SK-N-SH treated with all-trans-retinoic acid at 6 μM for 48 hours (cell line): ENCODE measurements around the gene RNF144A.
"Not testable (repeated sequence)": the region's sequence is repeated elsewhere in the genome, so short reads cannot be mapped to it uniquely, and the experiment has no call there.

Experiments
- ATAC-seq: fragments of 200-7000 bp; cut with Tn5 transposase; 3 replicates; pipeline ENCODE4 v1.9.1; 2020; ENCODE audit warnings: mild to moderate bottlenecking, moderate library complexity
- ARNTL ChIP-seq: fragments of 450-650 bp; formaldehyde crosslinking; IDR thresholded peaks from 2 replicates; pipeline ENCODE4 v1.5.0; 2020; ENCODE audit warnings: low read depth, mild to moderate bottlenecking, moderate library complexity, borderline replicate concordance
- BACH2 ChIP-seq: fragments of 250-450 bp; sonication (Bioruptor Pico); IDR thresholded peaks from 2 replicates; pipeline ENCODE4 v1.9.0; 2021; ENCODE audit warnings: mild to moderate bottlenecking, borderline replicate concordance
- CSDC2 ChIP-seq: fragments of 250-450 bp; sonication (Bioruptor Pico); IDR thresholded peaks from 2 replicates; pipeline ENCODE4 v1.5.0; 2020; ENCODE audit warnings: mild to moderate bottlenecking, moderate library complexity
- CSRNP3 ChIP-seq: fragments of 250-450 bp; sonication (Bioruptor Pico); IDR thresholded peaks from 2 replicates; pipeline ENCODE4 v1.5.1; 2021; ENCODE audit warnings: mild to moderate bottlenecking, moderate library complexity
- ESRRG ChIP-seq: fragments of 250-450 bp; sonication (Bioruptor Pico); IDR thresholded peaks from 2 replicates; pipeline ENCODE4 v1.6.1; 2021; ENCODE audit warnings: mild to moderate bottlenecking
- GLIS3 ChIP-seq: fragments of 250-450 bp; sonication (Bioruptor Pico); IDR thresholded peaks from 2 replicates; pipeline ENCODE4 v1.5.0; 2020; ENCODE audit warnings: mild to moderate bottlenecking, moderate library complexity
- ISL1 ChIP-seq: fragments of 250-450 bp; sonication (Bioruptor Pico); IDR thresholded peaks from 2 replicates; pipeline ENCODE4 v2.1.2; 2022; ENCODE audit warnings: mild to moderate bottlenecking, moderate library complexity
- OSR1 ChIP-seq: fragments of 250-450 bp; sonication (Bioruptor Pico); IDR thresholded peaks from 2 replicates; pipeline ENCODE4 v1.8.0; 2022; ENCODE audit warnings: moderate library complexity, mild to moderate bottlenecking, inconsistent platforms
- POU6F1 ChIP-seq: fragments of 250-450 bp; sonication (Bioruptor Pico); IDR thresholded peaks from 2 replicates; pipeline ENCODE4 v1.8.0; 2021; ENCODE audit warnings: low read depth, mild to moderate bottlenecking, moderate library complexity, borderline replicate concordance
- PPARA ChIP-seq: fragments of 250-450 bp; sonication (Bioruptor Pico); IDR thresholded peaks from 2 replicates; pipeline ENCODE4 v1.5.0; 2020; ENCODE audit warnings: mild to moderate bottlenecking, borderline replicate concordance
- RARB ChIP-seq: fragments of 250-450 bp; sonication (Bioruptor Pico); IDR thresholded peaks from 2 replicates; pipeline ENCODE4 v1.8.0; 2021; ENCODE audit warnings: mild to moderate bottlenecking, moderate library complexity
- SNAI2 ChIP-seq: fragments of 250-450 bp; sonication (Bioruptor Pico); IDR thresholded peaks from 2 replicates; pipeline ENCODE4 v1.5.0; 2020; ENCODE audit warnings: mild to moderate bottlenecking, moderate library complexity
- TCF4 ChIP-seq: fragments of 250-450 bp; sonication (Bioruptor Pico); IDR thresholded peaks from 2 replicates; pipeline ENCODE4 v1.8.0; 2021; ENCODE audit warnings: mild to moderate bottlenecking, moderate library complexity, borderline replicate concordance
- ZC3H10 ChIP-seq: fragments of 250-450 bp; sonication (Bioruptor Pico); IDR thresholded peaks from 2 replicates; pipeline ENCODE4 v1.5.1; 2021; ENCODE audit warnings: mild to moderate bottlenecking, moderate library complexity
- ZFP3 ChIP-seq: fragments of 250-450 bp; sonication (Bioruptor Pico); IDR thresholded peaks from 2 replicates; pipeline ENCODE4 v1.5.0; 2020; ENCODE audit warnings: mild to moderate bottlenecking, moderate library complexity
- ZFP30 ChIP-seq: fragments of 450-650 bp; formaldehyde crosslinking; IDR thresholded peaks from 2 replicates; pipeline ENCODE4 v1.5.0; 2022; ENCODE audit warnings: mild to moderate bottlenecking, moderate library complexity
- ZNF565 ChIP-seq: fragments of 450-650 bp; formaldehyde crosslinking; conservative IDR thresholded peaks from 2 replicates; pipeline ENCODE4 v1.5.0; 2020; ENCODE audit warnings: low read depth, mild to moderate bottlenecking, moderate library complexity
- ZNF70 ChIP-seq: fragments of 450-650 bp; formaldehyde crosslinking; IDR thresholded peaks from 2 replicates; pipeline ENCODE4 v1.5.0; 2020; ENCODE audit warnings: mild to moderate bottlenecking, moderate library complexity
- ZNF8 ChIP-seq: fragments of 450-650 bp; formaldehyde crosslinking; IDR thresholded peaks from 2 replicates; pipeline ENCODE4 v1.5.0; 2020; ENCODE audit warnings: mild to moderate bottlenecking, moderate library complexity
- TF ChIP-seq, protein P1 (sequence below): fragments of 250-450 bp; sonication (Bioruptor Pico); IDR thresholded peaks from 2 replicates; pipeline ENCODE4 v1.8.0; 2020; ENCODE audit warnings: mild to moderate bottlenecking, moderate library complexity, borderline replicate concordance

The RNF144A gene

GRCh38 chr2:6896930-6897759, 20.1 kb upstream of the RNF144A start:
- no peak for TF ChIP-seq GLIS3 (CRISPR knock-in tag)
- no peak for TF ChIP-seq ZFP3 (CRISPR knock-in tag)
- no peak for TF ChIP-seq ZFP30 (CRISPR knock-in tag)
- TF ChIP-seq ARNTL (CRISPR knock-in tag): no peak
- TF ChIP-seq ZNF565 (CRISPR knock-in tag): no peak
- TF ChIP-seq PPARA (CRISPR knock-in tag): no peak
- TF ChIP-seq POU6F1 (CRISPR knock-in tag): no peak
- TF ChIP-seq TCF4 (CRISPR knock-in tag): no peak
- no peak for TF ChIP-seq RARB
- TF ChIP-seq ZNF8: no peak
- no peak for TF ChIP-seq ESRRG (CRISPR knock-in tag)
- no peak for TF ChIP-seq ISL1
- TF ChIP-seq BACH2 (CRISPR knock-in tag): no peak
- no peak for TF ChIP-seq SNAI2 (CRISPR knock-in tag)
- TF ChIP-seq, protein P1, sequence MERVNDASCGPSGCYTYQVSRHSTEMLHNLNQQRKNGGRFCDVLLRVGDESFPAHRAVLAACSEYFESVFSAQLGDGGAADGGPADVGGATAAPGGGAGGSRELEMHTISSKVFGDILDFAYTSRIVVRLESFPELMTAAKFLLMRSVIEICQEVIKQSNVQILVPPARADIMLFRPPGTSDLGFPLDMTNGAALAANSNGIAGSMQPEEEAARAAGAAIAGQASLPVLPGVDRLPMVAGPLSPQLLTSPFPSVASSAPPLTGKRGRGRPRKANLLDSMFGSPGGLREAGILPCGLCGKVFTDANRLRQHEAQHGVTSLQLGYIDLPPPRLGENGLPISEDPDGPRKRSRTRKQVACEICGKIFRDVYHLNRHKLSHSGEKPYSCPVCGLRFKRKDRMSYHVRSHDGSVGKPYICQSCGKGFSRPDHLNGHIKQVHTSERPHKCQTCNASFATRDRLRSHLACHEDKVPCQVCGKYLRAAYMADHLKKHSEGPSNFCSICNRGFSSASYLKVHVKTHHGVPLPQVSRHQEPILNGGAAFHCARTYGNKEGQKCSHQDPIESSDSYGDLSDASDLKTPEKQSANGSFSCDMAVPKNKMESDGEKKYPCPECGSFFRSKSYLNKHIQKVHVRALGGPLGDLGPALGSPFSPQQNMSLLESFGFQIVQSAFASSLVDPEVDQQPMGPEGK (CRISPR knock-in tag): no peak
- no peak for TF ChIP-seq OSR1 (CRISPR knock-in tag)
- no peak for TF ChIP-seq CSRNP3 (CRISPR knock-in tag)
- TF ChIP-seq ZC3H10: no peak
- TF ChIP-seq ZNF70 (CRISPR knock-in tag): no peak
- TF ChIP-seq, all 23 proteins: peak for 0
- peak; percentile 74 for ATAC-seq

- not testable (repeated sequence) for ATAC-seq
These were observed 14.6 kb upstream of the RNF144A start for GRCh38 chr2:6902581-6902980.

- ATAC-seq: no peak
- no peak for TF ChIP-seq CSDC2 (CRISPR knock-in tag)
- TF ChIP-seq PPARA (CRISPR knock-in tag): no peak
- no peak for TF ChIP-seq ISL1
- no peak for TF ChIP-seq ZNF8
- TF ChIP-seq ESRRG (CRISPR knock-in tag): no peak
- TF ChIP-seq, protein P1 (CRISPR knock-in tag): no peak
- TF ChIP-seq ARNTL (CRISPR knock-in tag): no peak
- no peak for TF ChIP-seq SNAI2 (CRISPR knock-in tag)
- TF ChIP-seq RARB: no peak
- no peak for TF ChIP-seq GLIS3 (CRISPR knock-in tag)
- no peak for TF ChIP-seq ZC3H10
- TF ChIP-seq POU6F1 (CRISPR knock-in tag): no peak
- TF ChIP-seq TCF4 (CRISPR knock-in tag): no peak
- no peak for TF ChIP-seq BACH2 (CRISPR knock-in tag)
- no peak for TF ChIP-seq ZFP3 (CRISPR knock-in tag)
- TF ChIP-seq CSRNP3 (CRISPR knock-in tag): no peak
These were observed 11.5 kb upstream of the RNF144A start for GRCh38 chr2:6905668-6906067.
